ENCODE results near the gene LBH.
"Not testable (repeated sequence)": the region's sequence is repeated elsewhere in the genome, so short reads cannot be mapped to it uniquely, and the experiment has no call there.

LBH gene

GRCh38 chr2:30259071-30259470 lies 27.7 kb downstream of the LBH start:
- no peak for FAIRE-seq

GRCh38 chr2:30259827-30260679 lies 28.7 kb downstream of the LBH start:
- FAIRE-seq, result no peak

GRCh38 chr2:30260941-30261340 lies 29.6 kb downstream of the LBH start:
- FAIRE-seq, result no peak

- no peak for FAIRE-seq
These were observed 30.4 kb downstream of the LBH start for GRCh38 chr2:30261695-30262211.

GRCh38 chr2:30262716-30263309 lies 31.5 kb downstream of the LBH start:
- FAIRE-seq, result no peak

- FAIRE-seq, result no peak
These were observed 32.9 kb downstream of the LBH start for GRCh38 chr2:30264274-30264673.

GRCh38 chr2:30265052-30266015 lies 34.0 kb downstream of the LBH start:
- FAIRE-seq, result no peak

GRCh38 chr2:30266051-30266621 lies 34.8 kb downstream of the LBH start:
- no peak for FAIRE-seq

GRCh38 chr2:30266705-30267104 lies 35.4 kb downstream of the LBH start:
- FAIRE-seq, result no peak

GRCh38 chr2:30267161-30267975 lies 36.0 kb downstream of the LBH start:
- no peak for FAIRE-seq

GRCh38 chr2:30268296-30268871 lies 37.0 kb downstream of the LBH start:
- no peak for FAIRE-seq

GRCh38 chr2:30269114-30269770 lies 37.9 kb downstream of the LBH start:
- FAIRE-seq, result not testable (repeated sequence)

GRCh38 chr2:30269771-30270145 lies 38.4 kb downstream of the LBH start:
- FAIRE-seq, result no peak

GRCh38 chr2:30270166-30270565 lies 38.8 kb downstream of the LBH start:
- FAIRE-seq, result no peak

- FAIRE-seq, result no peak
These were observed 40.0 kb downstream of the LBH start for GRCh38 chr2:30271301-30271700.

GRCh38 chr2:30272286-30272685 lies 41.0 kb downstream of the LBH start:
- no peak for FAIRE-seq

GRCh38 chr2:30272761-30273573 lies 41.6 kb downstream of the LBH start:
- FAIRE-seq, result no peak

GRCh38 chr2:30273574-30273929 lies 42.2 kb downstream of the LBH start:
- no peak for FAIRE-seq

GRCh38 chr2:30275256-30275655 lies 43.9 kb downstream of the LBH start:
- FAIRE-seq, result no peak

- FAIRE-seq, result no peak
These were observed 45.1 kb downstream of the LBH start for GRCh38 chr2:30276455-30276911.
